Prostate gland (tissue), 2 donors: ENCODE data around the gene EPB41L5.

Experiments used
- CTCF ChIP-seq, 4 experiments: fragments of 200-600 bp in 2 of 4; fragments of 450-650 bp in 2 of 4; sonication (generic) in 2 of 4; IDR thresholded peaks; 1 replicate in 3 of 4; 2 replicates in 1 of 4; pipeline ENCODE4 v1.5.1; 2016 to 2019; ENCODE audit warnings: antibody characterized with exemption in 4 of 4, mild to moderate bottlenecking in 2 of 4, moderate library complexity in 2 of 4
- POLR2A ChIP-seq: fragments of 450-650 bp; IDR thresholded peaks from one replicate; pipeline ENCODE4 v1.6.1; 2016; ENCODE audit warnings: antibody characterized with exemption, mild to moderate bottlenecking
- POLR2AphosphoS5 ChIP-seq: sonication (generic); formaldehyde crosslinking; IDR thresholded peaks from one replicate; pipeline ENCODE4 v1.6.1; 2017; ENCODE audit warnings: antibody characterized with exemption

- TF ChIP-seq CTCF (IDR thresholded peaks at IDR 0.05) (no peak), POLR2AphosphoS5 (no peak), POLR2A (no peak)
Observed at GRCh38 chr2:120123090-120123489, 110.2 kb downstream of the EPB41L5 start.
